MCF 10A (cell line): ENCODE data around the gene RAD51B. TPM values are rescaled to one million over a fixed set of nuclear protein-coding genes. Genes with fewer than 3 reads are reported as not detected.

Source experiments
- total RNA-seq: library from RNA; stranded (reverse); gene quantifications from 2 replicates; pipeline ENCODE4 v1.2.3, GENCODE V29; 2022

Gene RAD51B
- total RNA-seq, 1 experiment from 2014 or later: 14.6 TPM

Other genes starting within 250 kb of the RAD51B start
- 13.8 and 18.9 TPM in 2 replicates for gene PIGH, start 219.5 kb upstream of the RAD51B start, total RNA-seq
- 11.7 and 17.6 TPM in 2 replicates for gene ARG2, start 199.9 kb upstream of the RAD51B start, total RNA-seq
- 57.5 and 84.3 TPM in 2 replicates for gene VTI1B, start 145.1 kb upstream of the RAD51B start, total RNA-seq
- gene RDH11, start 124.0 kb upstream of the RAD51B start, total RNA-seq: 40.9 and 53.5 TPM in 2 replicates
- gene RDH12, start 117.9 kb upstream of the RAD51B start, total RNA-seq: not detected in 2 replicates
- 11.9 and 18.1 TPM in 2 replicates for gene ZFYVE26, start 3.2 kb upstream of the RAD51B start, total RNA-seq